ENCODE data around the gene KCNQ4. TPM values are rescaled to one million over a fixed set of nuclear protein-coding genes. Genes with fewer than 3 reads are reported as not detected.

The KCNQ4 gene
- total RNA-seq, 1 donor from 2014 or later = not detected

DNA sequence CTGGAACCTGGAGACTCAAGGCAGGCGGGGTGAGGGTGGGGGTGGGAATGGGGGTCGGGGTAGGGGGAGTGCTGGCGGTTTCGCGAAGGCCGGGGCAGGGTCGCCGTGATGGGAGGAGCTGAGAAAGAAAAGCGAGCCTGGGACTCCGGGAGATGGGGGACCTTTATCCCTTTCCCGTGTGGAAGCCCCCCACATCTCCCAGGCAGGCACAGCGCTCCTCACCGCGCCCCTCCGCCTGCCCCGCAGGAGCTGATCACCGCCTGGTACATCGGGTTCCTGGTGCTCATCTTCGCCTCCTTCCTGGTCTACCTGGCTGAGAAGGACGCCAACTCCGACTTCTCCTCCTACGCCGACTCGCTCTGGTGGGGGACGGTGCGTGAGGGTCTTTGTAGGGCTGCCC lies 35.5 kb downstream of the KCNQ4 start:
- H4K20me1 ChIP-seq (ENCODE audit: low read depth) = peaks cover 11% of the 10 kb centered on the region
- H3K27me3 ChIP-seq = peaks cover 70% of the 10 kb centered on the region
- no peak for DNase-seq (ENCODE audit: low spot score)
- no peak overlapping the region for H3K4me3 ChIP-seq
- Mint-ChIP-seq H3K27ac (no peak overlapping the region), H3K9me3 (no peaks in the 10 kb centered on the region), H3K27me3 (ENCODE audit: insufficient read depth, low read depth) (peaks cover 7% of the 10 kb centered on the region), H3K36me3 (no peaks in the 10 kb centered on the region), H3K4me1 (peaks cover 25% of the 10 kb centered on the region), H3K4me3 (peak overlapping the region; percentile 66)
- H2AFZ ChIP-seq (replicated peaks) = no peak overlapping the region
- peak overlapping the region; percentile 84 for H3K4me2 ChIP-seq
- peaks cover 6% of the 10 kb centered on the region for H3F3A ChIP-seq (ENCODE audit: low read depth)
- H3K79me2 ChIP-seq (ENCODE audit: low read depth) = no peaks in the 10 kb centered on the region
- H3K36me3 ChIP-seq = no peaks in the 10 kb centered on the region
- TF ChIP-seq EZH2 (IDR thresholded peaks at IDR 0.05) (no peak), CTCF (IDR thresholded peaks at IDR 0.05) (no peak), EZH2phosphoT487 (IDR thresholded peaks at IDR 0.05) (no peak)
- no peaks in the 10 kb centered on the region for H3K9me3 ChIP-seq (ENCODE audit: low read depth)
- no peak overlapping the region for H3K9ac ChIP-seq
- peaks cover 14% of the 10 kb centered on the region for H3K4me1 ChIP-seq
- H3K27ac ChIP-seq = no peak overlapping the region

- Mint-ChIP-seq H3K4me3 (no peak overlapping the region), H3K4me1 (peaks cover 37% of the 10 kb centered on the region), H3K27ac (peak overlapping the region; percentile 57), H3K9me3 (no peaks in the 10 kb centered on the region), H3K27me3 (ENCODE audit: insufficient read depth, low read depth) (peaks cover 7% of the 10 kb centered on the region), H3K36me3 (no peaks in the 10 kb centered on the region)
- H3K36me3 ChIP-seq = no peaks in the 10 kb centered on the region
- TF ChIP-seq EZH2phosphoT487 (IDR thresholded peaks at IDR 0.05) = no peak
- peak; percentile 41 for TF ChIP-seq CTCF (IDR thresholded peaks at IDR 0.05)
- H4K20me1 ChIP-seq (ENCODE audit: low read depth) = peaks cover 19% of the 10 kb centered on the region
- no peak overlapping the region for H3K4me2 ChIP-seq
- no peaks in the 10 kb centered on the region for H3K79me2 ChIP-seq (ENCODE audit: low read depth)
- H3K9ac ChIP-seq = no peak overlapping the region
- peaks cover 24% of the 10 kb centered on the region for H3K4me1 ChIP-seq
- H3F3A ChIP-seq (ENCODE audit: low read depth) = peaks cover 17% of the 10 kb centered on the region
- peak; percentile 58 for DNase-seq (ENCODE audit: low spot score)
- peaks cover 68% of the 10 kb centered on the region for H3K27me3 ChIP-seq
- no peak overlapping the region for H2AFZ ChIP-seq (replicated peaks)
- no peak overlapping the region for H3K4me3 ChIP-seq
- no peaks in the 10 kb centered on the region for H3K9me3 ChIP-seq (ENCODE audit: low read depth)
- no peak overlapping the region for H3K27ac ChIP-seq
Measured at GRCh38 chr1:40820251-40820797, 36.7 kb downstream of the KCNQ4 start.

GRCh38 chr1:40820911-40821693 lies 37.5 kb downstream of the KCNQ4 start:
- Mint-ChIP-seq H3K36me3 (no peaks in the 10 kb centered on the region), H3K27ac (peak overlapping the region; percentile 87), H3K9me3 (no peaks in the 10 kb centered on the region), H3K27me3 (ENCODE audit: insufficient read depth, low read depth) (peaks cover 4% of the 10 kb centered on the region), H3K4me1 (peaks cover 45% of the 10 kb centered on the region), H3K4me3 (no peak overlapping the region)
- no peak overlapping the region for H3K9ac ChIP-seq
- H3K9me3 ChIP-seq (ENCODE audit: low read depth) = no peaks in the 10 kb centered on the region
- DNase-seq (ENCODE audit: low spot score) = no peak
- peaks cover 31% of the 10 kb centered on the region for H3K4me1 ChIP-seq
- no peak overlapping the region for H3K27ac ChIP-seq
- peaks cover 25% of the 10 kb centered on the region for H3F3A ChIP-seq (ENCODE audit: low read depth)
- H4K20me1 ChIP-seq (ENCODE audit: low read depth) = peaks cover 24% of the 10 kb centered on the region
- no peak overlapping the region for H3K4me3 ChIP-seq
- no peak overlapping the region for H2AFZ ChIP-seq (replicated peaks)
- H3K27me3 ChIP-seq = peaks cover 63% of the 10 kb centered on the region
- TF ChIP-seq EZH2 (IDR thresholded peaks at IDR 0.05) (no peak), CTCF (IDR thresholded peaks at IDR 0.05) (no peak), EZH2phosphoT487 (IDR thresholded peaks at IDR 0.05) (no peak)
- no peak overlapping the region for H3K4me2 ChIP-seq
- H3K79me2 ChIP-seq (ENCODE audit: low read depth) = no peaks in the 10 kb centered on the region
- H3K36me3 ChIP-seq = no peaks in the 10 kb centered on the region

All from neural progenitor cell (in vitro differentiated cells).